CD1c-positive myeloid dendritic cell (primary cell): ENCODE data around the gene CDC42BPA.
"Not testable (repeated sequence)": the region's sequence is repeated elsewhere in the genome, so short reads cannot be mapped to it uniquely, and the experiment has no call there.

ENCODE experiments used
- DNase-seq: peaks from one replicate; pipeline ENCODE4 v3.0.0-alpha.2; 2016; ENCODE audit errors: extremely low spot score

CDC42BPA gene

GRCh38 chr1:227311389-227312001 is 6.8 kb downstream of the CDC42BPA start:
- DNase-seq, result no peak

- DNase-seq, result no peak
Observed at GRCh38 chr1:227308367-227309336, 9.6 kb downstream of the CDC42BPA start.

GRCh38 chr1:227306689-227307088 is 11.6 kb downstream of the CDC42BPA start:
- DNase-seq, result no peak

GRCh38 chr1:227305894-227306626 is 12.2 kb downstream of the CDC42BPA start:
- DNase-seq, result no peak

- DNase-seq, result no peak
Observed at GRCh38 chr1:227304665-227305064, 13.6 kb downstream of the CDC42BPA start.

GRCh38 chr1:227303662-227304061 is 14.6 kb downstream of the CDC42BPA start:
- DNase-seq, result no peak

- DNase-seq, result no peak
Observed at GRCh38 chr1:227300682-227301081, 17.6 kb downstream of the CDC42BPA start.

- DNase-seq, result no peak
Observed at GRCh38 chr1:227299688-227300087, 18.6 kb downstream of the CDC42BPA start.

- DNase-seq, result no peak
Observed at GRCh38 chr1:227299241-227299627, 19.1 kb downstream of the CDC42BPA start.

GRCh38 chr1:227298512-227299240 is 19.6 kb downstream of the CDC42BPA start:
- DNase-seq, result no peak

- no peak for DNase-seq
Observed at GRCh38 chr1:227297073-227297793, 21.1 kb downstream of the CDC42BPA start.

GRCh38 chr1:227295609-227296008 is 22.7 kb downstream of the CDC42BPA start:
- DNase-seq, result no peak

- DNase-seq, result no peak
Observed at GRCh38 chr1:227285745-227286144, 32.5 kb downstream of the CDC42BPA start.

- DNase-seq, result no peak
Observed at GRCh38 chr1:227281371-227281770, 36.9 kb downstream of the CDC42BPA start.

- DNase-seq, result no peak
Observed at GRCh38 chr1:227280836-227281235, 37.5 kb downstream of the CDC42BPA start.

GRCh38 chr1:227276156-227276693 is 42.1 kb downstream of the CDC42BPA start:
- not testable (repeated sequence) for DNase-seq

- no peak for DNase-seq
Observed at GRCh38 chr1:227273557-227273956, 44.7 kb downstream of the CDC42BPA start.

GRCh38 chr1:227272428-227272827 is 45.9 kb downstream of the CDC42BPA start:
- no peak for DNase-seq

- no peak for DNase-seq
Observed at GRCh38 chr1:227270554-227270953, 47.7 kb downstream of the CDC42BPA start.

GRCh38 chr1:227268943-227269342 is 49.3 kb downstream of the CDC42BPA start:
- no peak for DNase-seq

- DNase-seq, result no peak
Observed at GRCh38 chr1:227265891-227266290, 52.4 kb downstream of the CDC42BPA start.
